Breast epithelium (tissue), 4 donors: Measurements from ENCODE around the gene BBS12. TPM values are rescaled to one million over a fixed set of nuclear protein-coding genes. Genes with fewer than 3 reads are reported as not detected.

ENCODE experiments used
- DNase-seq, 2 donors: peaks; one replicate each; pipeline ENCODE4 v3.0.0-alpha.2; 2019; ENCODE audit warnings: low spot score in 2 of 2
- H3K27ac ChIP-seq, 2 donors: fragments of 200-600 bp; sonication (generic) in 1 of 2; one replicate each; pipeline ENCODE4 v1.5.1; 2016 to 2019; ENCODE audit warnings: mild to moderate bottlenecking in 1 of 2
- H3K27me3 ChIP-seq, 2 donors: fragments of 200-600 bp; sonication (generic) in 1 of 2; one replicate each; pipeline versions ENCODE4 v1.5.1 to v1.6.0; 2017 to 2019; ENCODE audit warnings: control low read depth in 1 of 2, mild to moderate bottlenecking in 1 of 2
- H3K36me3 ChIP-seq: fragments of 200-600 bp; one replicate; pipeline ENCODE4 v1.5.1; 2019
- H3K4me1 ChIP-seq, 2 donors: fragments of 200-600 bp; sonication (generic); one replicate each; pipeline ENCODE4 v1.5.1; 2016 to 2019; ENCODE audit warnings: control low read depth in 1 of 2
- H3K4me3 ChIP-seq, 3 donors: fragments of 200-600 bp; sonication (generic); 1 replicate in 2 of 3; 2 replicates in 1 of 3; pipeline ENCODE4 v1.5.1; 2016 to 2019; ENCODE audit warnings: mild to moderate bottlenecking in 3 of 3, moderate library complexity in 2 of 3
- H3K9me3 ChIP-seq, 2 donors: fragments of 200-600 bp; sonication (generic) in 1 of 2; one replicate each; pipeline ENCODE4 v1.5.1; 2016 to 2019; ENCODE audit warnings: control low read depth in 1 of 2
- CTCF ChIP-seq, 3 donors: fragments of 450-650 bp; IDR thresholded peaks; one replicate each; pipeline ENCODE4 v1.5.1; 2016 to 2017; ENCODE audit warnings: antibody characterized with exemption in 3 of 3, mild to moderate bottlenecking in 3 of 3, moderate library complexity in 3 of 3
- POLR2A ChIP-seq: fragments of 450-650 bp; IDR thresholded peaks from one replicate; pipeline ENCODE4 v1.6.1; 2016; ENCODE audit warnings: antibody characterized with exemption, mild to moderate bottlenecking, moderate library complexity
- POLR2AphosphoS5 ChIP-seq, 3 donors: sonication (generic); formaldehyde crosslinking; IDR thresholded peaks; one replicate each; pipeline ENCODE4 v1.6.1; 2017; ENCODE audit warnings: antibody characterized with exemption in 3 of 3
- intact Hi-C: fragments of 100-400 bp; cut with DNase I; formaldehyde crosslinking; loops from one replicate; pipeline ENCODE4 v1.15.1; 2023; ENCODE audit warnings: low total_unique reads
- total RNA-seq, 3 donors: library from RNA; depleted of rRNA; stranded (reverse); fragments of >200 nt; gene quantifications; one replicate each; pipeline ENCODE4 v1.1.0, GENCODE V29; 2016

Gene BBS12
- total RNA-seq, 3 donors from 2014 or later = 2.7 to 15.2 (median 5.6) TPM

DNA sequence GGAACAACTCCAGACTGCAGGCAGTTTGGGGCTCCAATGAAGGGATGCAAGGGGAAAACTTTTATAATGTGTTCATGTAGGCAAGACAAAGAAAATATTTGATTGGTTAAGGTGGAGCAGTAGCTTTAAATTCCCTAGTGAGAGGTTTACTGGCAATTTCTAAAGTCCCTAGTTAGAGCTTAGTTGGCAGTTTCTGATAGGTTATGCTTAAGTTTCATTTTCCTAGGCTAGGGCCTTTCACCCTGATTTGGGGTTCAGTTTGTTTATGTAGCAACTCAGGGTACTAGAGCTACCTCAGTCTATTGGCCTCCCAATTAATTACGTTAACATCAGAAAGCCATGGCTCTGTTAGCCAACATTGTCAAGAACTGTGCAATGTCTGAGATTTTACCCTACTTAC is 14.6 kb downstream of the BBS12 start:
- intact Hi-C loops = no loop called here
- DNase-seq = no peak
- Histone ChIP-seq H3K9me3 (no peaks in the 10 kb centered on the region), H3K4me3 (no peak overlapping the region), H3K4me1 (no peaks in the 10 kb centered on the region), H3K36me3 (no peaks in the 10 kb centered on the region), H3K27ac (no peak overlapping the region), H3K27me3 (no peaks in the 10 kb centered on the region)
- TF ChIP-seq POLR2AphosphoS5 (IDR thresholded peaks at IDR 0.05) (no peak), CTCF (IDR thresholded peaks at IDR 0.05) (no peak), POLR2A (no peak)

DNA sequence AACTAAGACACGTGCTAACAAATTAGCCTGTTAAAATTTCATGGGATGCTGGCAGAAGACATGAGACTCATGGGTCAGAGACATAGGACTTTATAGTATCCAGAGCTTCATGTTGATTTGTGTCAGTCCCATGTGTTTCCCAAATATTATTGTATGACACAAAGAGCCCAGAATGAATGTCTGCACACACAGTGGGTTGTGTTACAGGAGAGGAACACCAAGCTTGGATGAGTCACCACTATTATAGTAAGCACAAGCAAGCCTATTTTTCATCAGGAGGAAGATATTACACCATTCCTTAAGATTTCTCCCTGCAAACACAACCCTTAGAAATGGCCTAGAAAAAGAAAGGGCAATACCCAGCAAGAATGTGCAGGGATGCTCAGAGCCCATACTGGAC is 15.4 kb downstream of the BBS12 start:
- no peak overlapping the region for H3K27ac ChIP-seq
- DNase-seq = no peak
- H3K4me3 ChIP-seq = no peak overlapping the region
- H3K36me3 ChIP-seq = no peaks in the 10 kb centered on the region
- no peaks in the 10 kb centered on the region for H3K9me3 ChIP-seq
- intact Hi-C loops = no loop called here
- no peaks in the 10 kb centered on the region for H3K4me1 ChIP-seq
- TF ChIP-seq POLR2AphosphoS5 (IDR thresholded peaks at IDR 0.05) = no peak
- no peak for TF ChIP-seq CTCF (IDR thresholded peaks at IDR 0.05)
- no peak for TF ChIP-seq POLR2A
- H3K27me3 ChIP-seq = no peaks in the 10 kb centered on the region

- no peak for TF ChIP-seq POLR2A
- no peak for TF ChIP-seq POLR2AphosphoS5 (IDR thresholded peaks at IDR 0.05)
- no peak for TF ChIP-seq CTCF (IDR thresholded peaks at IDR 0.05)
- H3K9me3 ChIP-seq = no peaks in the 10 kb centered on the region
- no peaks in the 10 kb centered on the region for H3K4me1 ChIP-seq
- no peak for DNase-seq
- H3K27ac ChIP-seq = no peak overlapping the region
- H3K27me3 ChIP-seq = no peaks in the 10 kb centered on the region
- no peak overlapping the region for H3K4me3 ChIP-seq
- H3K36me3 ChIP-seq = no peaks in the 10 kb centered on the region
- intact Hi-C loops = no loop called here
Observed at GRCh38 chr4:122749704-122750454, 17.4 kb downstream of the BBS12 start.

- intact Hi-C loops = no loop called here
- TF ChIP-seq POLR2A (no peak), POLR2AphosphoS5 (IDR thresholded peaks at IDR 0.05) (no peak), CTCF (IDR thresholded peaks at IDR 0.05) (no peak)
- Histone ChIP-seq H3K27me3 (no peaks in the 10 kb centered on the region), H3K4me1 (no peaks in the 10 kb centered on the region), H3K36me3 (no peaks in the 10 kb centered on the region), H3K4me3 (no peak overlapping the region), H3K27ac (no peak overlapping the region), H3K9me3 (no peaks in the 10 kb centered on the region)
- no peak for DNase-seq
Observed at GRCh38 chr4:122755675-122756074, 23.2 kb downstream of the BBS12 start.

GRCh38 chr4:122758033-122758432 is 25.5 kb downstream of the BBS12 start:
- no peak overlapping the region for H3K27ac ChIP-seq

More at GRCh38 chr4:122758033-122758432, 25.5 kb downstream of the BBS12 start:
- DNase-seq = no peak
- Histone ChIP-seq H3K27me3 (no peaks in the 10 kb centered on the region), H3K4me3 (no peak overlapping the region), H3K9me3 (no peaks in the 10 kb centered on the region), H3K4me1 (no peaks in the 10 kb centered on the region), H3K36me3 (no peaks in the 10 kb centered on the region)
- TF ChIP-seq POLR2AphosphoS5 (IDR thresholded peaks at IDR 0.05) = no peak
- TF ChIP-seq CTCF (IDR thresholded peaks at IDR 0.05) = peak; percentile 56 to 75 (median 72)
- intact Hi-C loops = no loop called here
